ENCODE results near the gene ST6GALNAC6. TPM values are rescaled to one million over a fixed set of nuclear protein-coding genes. Genes with fewer than 3 reads are reported as not detected.

Gene ST6GALNAC6
- polyA plus RNA-seq, 2 of the 4 experiments (the other 2 are of a cell fraction), result 8.2 to 25.2 TPM

DNA sequence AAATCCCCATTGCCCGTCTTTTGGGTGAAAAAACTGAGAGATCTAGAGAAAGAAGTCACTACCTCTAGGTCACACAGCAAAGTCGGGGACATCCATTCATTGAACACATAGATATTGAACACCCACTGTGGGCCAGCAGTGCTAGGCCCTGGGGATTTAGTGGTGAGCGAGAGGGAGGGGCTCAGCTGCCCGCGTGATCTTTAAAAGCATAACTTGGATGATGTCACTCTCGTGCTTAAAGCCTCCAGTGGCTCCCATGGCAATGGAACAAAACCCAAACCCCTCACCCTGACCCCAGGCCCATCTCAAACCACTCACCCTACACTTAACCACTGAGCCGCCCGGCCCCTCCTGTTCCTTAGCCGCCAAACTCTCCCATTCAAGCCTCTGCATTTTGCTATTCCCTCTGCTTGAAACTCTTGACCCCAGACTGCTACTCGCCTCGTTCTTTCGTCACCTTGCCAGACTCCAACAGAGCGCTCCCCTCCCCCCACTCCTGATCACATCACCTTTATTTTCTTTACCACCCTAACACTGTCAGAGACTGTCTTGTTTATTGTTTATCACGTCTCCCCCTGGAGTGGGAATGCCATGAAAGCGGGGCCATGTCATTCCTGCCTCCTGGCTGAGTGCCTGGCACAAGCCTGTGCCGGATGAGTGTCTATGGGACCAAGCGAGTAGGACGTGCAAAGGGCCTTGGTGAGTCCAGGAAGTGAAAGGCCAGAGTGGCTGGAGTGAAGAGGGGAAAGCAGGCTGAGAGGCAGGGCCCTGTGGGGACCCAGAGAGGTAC is 31.9 kb upstream of the ST6GALNAC6 start (continued):
- TF ChIP-seq RNF2 (IDR thresholded peaks at IDR 0.05; ENCODE audit: borderline replicate concordance, low read depth) (no peak), HEYL (CRISPR knock-in tag; IDR thresholded peaks at IDR 0.05) (0 out of 2 replicates have a peak, but pooled peaks have one; percentile 51), CBX2 (IDR thresholded peaks at IDR 0.05; ENCODE audit: borderline replicate concordance, low read depth) (no peak), TFCP2L1 (CRISPR knock-in tag; IDR thresholded peaks at IDR 0.05) (no peak; the same call in 1 of the 2 replicates), FOXS1 (CRISPR knock-in tag; IDR thresholded peaks at IDR 0.05) (no peak), JUNB (IDR thresholded peaks at IDR 0.05) (no peak), HOXB13 (CRISPR knock-in tag; IDR thresholded peaks at IDR 0.05; ENCODE audit: low read depth) (no peak), RAD21 (conservative IDR thresholded peaks at IDR 0.05 in 1 of 2, IDR thresholded peaks at IDR 0.05 in 1 of 2) (no peak), EP300 (IDR thresholded peaks at IDR 0.05) (no peak), JUN (IDR thresholded peaks at IDR 0.05) (peak in 1 of 2 experiments; percentile 20; a peak in 2 of 5 replicates), SMC3 (IDR thresholded peaks at IDR 0.05) (0 out of 3 replicates have a peak, but pooled peaks have one; percentile 7), CEBPB (IDR thresholded peaks at IDR 0.05) (peak in 1 of 2 experiments; percentile 49; a peak in 1 of 4 replicates), HMGXB4 (CRISPR knock-in tag; IDR thresholded peaks at IDR 0.05; ENCODE audit: borderline replicate concordance) (no peak), CHD2 (IDR thresholded peaks at IDR 0.05; ENCODE audit: low read length, partially characterized antibody) (peak; percentile 32), CTCF (IDR thresholded peaks at IDR 0.05) (no peak), NFE2L2 (conservative IDR thresholded peaks at IDR 0.05; ENCODE audit: low read length) (no peak), ZNF302 (CRISPR knock-in tag; IDR thresholded peaks at IDR 0.05) (no peak), RARB (CRISPR knock-in tag; IDR thresholded peaks at IDR 0.05) (0 out of 2 replicates have a peak, but pooled peaks have one; percentile 28), FOSL2 (IDR thresholded peaks at IDR 0.05) (no peak), FOSL2 (CRISPR knock-in tag; IDR thresholded peaks at IDR 0.05) (0 out of 2 replicates have a peak, but pooled peaks have one; percentile 2), SREBF2 (IDR thresholded peaks at IDR 0.05) (no peak), TP53 (CRISPR knock-in tag; IDR thresholded peaks at IDR 0.05) (no peak), KDM1A (IDR thresholded peaks at IDR 0.05; ENCODE audit: low read depth) (no peak)
- TF ChIP-seq, protein P1, sequence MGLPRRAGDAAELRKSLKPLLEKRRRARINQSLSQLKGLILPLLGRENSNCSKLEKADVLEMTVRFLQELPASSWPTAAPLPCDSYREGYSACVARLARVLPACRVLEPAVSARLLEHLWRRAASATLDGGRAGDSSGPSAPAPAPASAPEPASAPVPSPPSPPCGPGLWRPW (IDR thresholded peaks at IDR 0.05), result no peak
- TF ChIP-seq, protein P2, sequence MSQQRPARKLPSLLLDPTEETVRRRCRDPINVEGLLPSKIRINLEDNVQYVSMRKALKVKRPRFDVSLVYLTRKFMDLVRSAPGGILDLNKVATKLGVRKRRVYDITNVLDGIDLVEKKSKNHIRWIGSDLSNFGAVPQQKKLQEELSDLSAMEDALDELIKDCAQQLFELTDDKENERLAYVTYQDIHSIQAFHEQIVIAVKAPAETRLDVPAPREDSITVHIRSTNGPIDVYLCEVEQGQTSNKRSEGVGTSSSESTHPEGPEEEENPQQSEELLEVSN (IDR thresholded peaks at IDR 0.05; ENCODE audit: borderline replicate concordance, low read depth), result no peak
